GM19351 (cell line): ENCODE data around the gene LCA5L.
"Not testable (repeated sequence)": the region's sequence is repeated elsewhere in the genome, so short reads cannot be mapped to it uniquely, and the experiment has no call there.

Experiments used
- ATAC-seq: cut with Tn5 transposase; IDR thresholded peaks from one replicate; pipeline ENCODE4 v1.9.1; 2021; ENCODE audit warnings: mild to moderate bottlenecking, moderate library complexity; ENCODE audit not compliant: unreplicated experiment

Gene LCA5L

GRCh38 chr21:39452207-39452969 lies 6.8 kb upstream of the LCA5L start:
- ATAC-seq = no peak

- ATAC-seq = no peak
These were observed 6.0 kb upstream of the LCA5L start, which contains the start of gene SH3BGR for GRCh38 chr21:39451332-39452206. Gene SH3BGR, plus strand, starts transcription at chr21:39451970. Its CDS starts 127 bp downstream, at chr21:39452097.

- no peak for ATAC-seq
These were observed 1.7 kb upstream of the LCA5L start for GRCh38 chr21:39447264-39447663.

- peak; percentile 8 for ATAC-seq
These were observed 977 bp downstream of the LCA5L start for GRCh38 chr21:39444421-39445180.

GRCh38 chr21:39441502-39442475 lies 3.8 kb downstream of the LCA5L start:
- peak; percentile 34 for ATAC-seq

GRCh38 chr21:39439232-39439631 lies 6.3 kb downstream of the LCA5L start:
- ATAC-seq = no peak

- ATAC-seq = no peak
These were observed 10.6 kb downstream of the LCA5L start for GRCh38 chr21:39434950-39435349.

GRCh38 chr21:39430954-39431353 lies 14.6 kb downstream of the LCA5L start:
- ATAC-seq = no peak

GRCh38 chr21:39430457-39430856 lies 15.1 kb downstream of the LCA5L start:
- no peak for ATAC-seq

- ATAC-seq = no peak
These were observed 15.6 kb downstream of the LCA5L start for GRCh38 chr21:39430016-39430415.

- no peak for ATAC-seq
These were observed 16.1 kb downstream of the LCA5L start for GRCh38 chr21:39429445-39429844.

GRCh38 chr21:39422527-39423241 lies 22.9 kb downstream of the LCA5L start:
- ATAC-seq = no peak

- ATAC-seq = not testable (repeated sequence)
These were observed 26.4 kb downstream of the LCA5L start for GRCh38 chr21:39419204-39419603.

- ATAC-seq = no peak
These were observed 39.5 kb downstream of the LCA5L start for GRCh38 chr21:39406065-39406464.

- no peak for ATAC-seq
These were observed 45.4 kb downstream of the LCA5L start for GRCh38 chr21:39400173-39400572.

- ATAC-seq = no peak
These were observed 47.8 kb downstream of the LCA5L start for GRCh38 chr21:39397646-39398385.

- no peak for ATAC-seq
These were observed 52.6 kb downstream of the LCA5L start for GRCh38 chr21:39392981-39393380.

- ATAC-seq = no peak
These were observed 55.3 kb downstream of the LCA5L start for GRCh38 chr21:39390212-39390765.
